GM03348 (cell line): Measurements from ENCODE around the gene TUBA1A.
"Not testable (repeated sequence)": the region's sequence is repeated elsewhere in the genome, so short reads cannot be mapped to it uniquely, and the experiment has no call there.

ENCODE experiments used
- DNase-seq: peaks from one replicate; pipeline ENCODE4 v3.0.0; 2012; ENCODE audit warnings: low spot score

Gene TUBA1A

GRCh38 chr12:49188916-49189367 is at the start of gene TUBA1A:
Gene TUBA1A, minus strand, starts transcription at chr12:49189080. Its CDS starts 101 bp downstream, at chr12:49188979.
- DNase-seq: peak; percentile 97

- DNase-seq: no peak
These were observed 47.5 kb upstream of the TUBA1A start for GRCh38 chr12:49236423-49236822.

- no peak for DNase-seq
These were observed 45.1 kb upstream of the TUBA1A start for GRCh38 chr12:49233842-49234526.

- peak; percentile 72 for DNase-seq
These were observed 44.3 kb upstream of the TUBA1A start for GRCh38 chr12:49232940-49233841.

GRCh38 chr12:49231878-49232655 is 43.2 kb upstream of the TUBA1A start:
- peak; percentile 22 for DNase-seq

GRCh38 chr12:49230805-49231194 is 41.9 kb upstream of the TUBA1A start:
- DNase-seq: no peak

GRCh38 chr12:49230176-49230804 is 41.4 kb upstream of the TUBA1A start:
- no peak for DNase-seq

- no peak for DNase-seq
These were observed 39.8 kb upstream of the TUBA1A start for GRCh38 chr12:49228653-49229052.

GRCh38 chr12:49227713-49228112 is 38.8 kb upstream of the TUBA1A start:
- DNase-seq: no peak

GRCh38 chr12:49225576-49226166 is 36.8 kb upstream of the TUBA1A start:
- peak; percentile 9 for DNase-seq

- DNase-seq: no peak
These were observed 34.9 kb upstream of the TUBA1A start for GRCh38 chr12:49223590-49224369.

- DNase-seq: no peak
These were observed 34.2 kb upstream of the TUBA1A start for GRCh38 chr12:49223122-49223521.

- DNase-seq: no peak
These were observed 32.1 kb upstream of the TUBA1A start for GRCh38 chr12:49220972-49221371.

- no peak for DNase-seq
These were observed 30.6 kb upstream of the TUBA1A start for GRCh38 chr12:49219417-49220026.

GRCh38 chr12:49212572-49212971 is 23.7 kb upstream of the TUBA1A start:
- DNase-seq: no peak

GRCh38 chr12:49210703-49211102 is 21.8 kb upstream of the TUBA1A start:
- not testable (repeated sequence) for DNase-seq

- no peak for DNase-seq
These were observed 19.8 kb upstream of the TUBA1A start for GRCh38 chr12:49208676-49209075.

GRCh38 chr12:49208146-49208545 is 19.3 kb upstream of the TUBA1A start:
- no peak for DNase-seq

GRCh38 chr12:49206389-49206788 is 17.5 kb upstream of the TUBA1A start:
- DNase-seq: no peak

- peak; percentile 26 for DNase-seq
These were observed 12.9 kb upstream of the TUBA1A start for GRCh38 chr12:49201595-49202295.
